HG03342 (cell line): ENCODE data around the gene NDUFAF8.
A peak's percentile ranks its signal among the peaks of the same experiment; 100 is the strongest.

Experiments
- ATAC-seq: cut with Tn5 transposase; IDR thresholded peaks from one replicate; pipeline ENCODE4 v1.9.1; 2021; ENCODE audit warnings: mild to moderate bottlenecking, moderate library complexity; ENCODE audit not compliant: unreplicated experiment

The NDUFAF8 gene

GRCh38 chr17:81200695-81201580, 38.2 kb upstream of the NDUFAF8 start:
- no peak for ATAC-seq

- no peak for ATAC-seq
These were observed 36.8 kb upstream of the NDUFAF8 start for GRCh38 chr17:81202318-81202717.

GRCh38 chr17:81203136-81203535, 36.0 kb upstream of the NDUFAF8 start:
- ATAC-seq = no peak

GRCh38 chr17:81204578-81204977, 34.5 kb upstream of the NDUFAF8 start:
- no peak for ATAC-seq

GRCh38 chr17:81206166-81206565, 33.0 kb upstream of the NDUFAF8 start:
- no peak for ATAC-seq

GRCh38 chr17:81206657-81207056, 32.5 kb upstream of the NDUFAF8 start:
- no peak for ATAC-seq

GRCh38 chr17:81207610-81208581, 31.2 kb upstream of the NDUFAF8 start:
- ATAC-seq = no peak

- ATAC-seq = no peak
These were observed 30.5 kb upstream of the NDUFAF8 start for GRCh38 chr17:81208651-81209050.

- no peak for ATAC-seq
These were observed 30.0 kb upstream of the NDUFAF8 start for GRCh38 chr17:81209141-81209540.

GRCh38 chr17:81210466-81210865, 28.7 kb upstream of the NDUFAF8 start:
- ATAC-seq = no peak

- no peak for ATAC-seq
These were observed 28.2 kb upstream of the NDUFAF8 start for GRCh38 chr17:81210868-81211267.

GRCh38 chr17:81212365-81212764, 26.8 kb upstream of the NDUFAF8 start:
- no peak for ATAC-seq

- no peak for ATAC-seq
These were observed 25.1 kb upstream of the NDUFAF8 start for GRCh38 chr17:81213978-81214377.

GRCh38 chr17:81217491-81217890, 21.6 kb upstream of the NDUFAF8 start:
- ATAC-seq = no peak

GRCh38 chr17:81218459-81218858, 20.7 kb upstream of the NDUFAF8 start:
- ATAC-seq = no peak

GRCh38 chr17:81218991-81219390, 20.1 kb upstream of the NDUFAF8 start:
- ATAC-seq = no peak

GRCh38 chr17:81219476-81220180, 19.5 kb upstream of the NDUFAF8 start:
- no peak for ATAC-seq

- ATAC-seq = no peak
These were observed 17.7 kb upstream of the NDUFAF8 start for GRCh38 chr17:81221371-81221841.

- ATAC-seq = no peak
These were observed 17.1 kb upstream of the NDUFAF8 start for GRCh38 chr17:81221842-81222619.

GRCh38 chr17:81222620-81222905, 16.6 kb upstream of the NDUFAF8 start:
- ATAC-seq = peak; percentile 9
